ENCODE data around the gene IFNG. TPM values are rescaled to one million over a fixed set of nuclear protein-coding genes. Genes with fewer than 3 reads are reported as not detected.
"Not testable (repeated sequence)": the region's sequence is repeated elsewhere in the genome, so short reads cannot be mapped to it uniquely, and the experiment has no call there.

The IFNG gene
- total RNA-seq, result not detected in 2 replicates
- not detected in 2 replicates for polyA plus RNA-seq
- polyA plus RNA-seq (2012), result not detected in 2 replicates
- polyA minus RNA-seq (ENCODE audit: low replicate concordance), result not detected in 2 replicates

- H3K27me3 ChIP-seq (ENCODE audit: control insufficient read depth, insufficient read depth, low read length), result no peaks in the 10 kb centered on the region
- no peaks in the 10 kb centered on the region for H3K4me1 ChIP-seq (ENCODE audit: control insufficient read depth, extremely low read depth, insufficient read depth, low read length)
- TF ChIP-seq EZH2 (IDR thresholded peaks at IDR 0.05; ENCODE audit: low read length, missing control alignments), result no peak
- TF ChIP-seq CTCF (conservative IDR thresholded peaks at IDR 0.05 in 1 of 2, IDR thresholded peaks at IDR 0.05 in 1 of 2; ENCODE audit: low read depth in 1 of 2, low read length in 2 of 2), result no peak
- no peaks in the 10 kb centered on the region for H3K36me3 ChIP-seq (ENCODE audit: control insufficient read depth, insufficient read depth, low read length)
- H3K9me3 ChIP-seq (ENCODE audit: control insufficient read depth, insufficient read depth, low read depth, low read length), result no peaks in the 10 kb centered on the region
- H3K4me2 ChIP-seq (ENCODE audit: extremely low read depth, insufficient read depth, low read length), result no peak within 1 kb of the TSS
- H3K4me3 ChIP-seq (replicated peaks in 1 of 4; ENCODE audit: control extremely low read depth in 1 of 4, insufficient read depth in 1 of 4, low read depth in 3 of 4, low read length in 4 of 4), result no peak within 1 kb of the TSS
- DNase-seq (ENCODE audit: low read depth in 2 of 2), result no peak
- no peak within 1 kb of the TSS for H3K27ac ChIP-seq (ENCODE audit: insufficient read depth, low read length)
- H3K9ac ChIP-seq (ENCODE audit: insufficient read depth, low read length), result no peak within 1 kb of the TSS
- no peaks in the 10 kb centered on the region for H4K20me1 ChIP-seq (ENCODE audit: control insufficient read depth, extremely low read depth, insufficient read depth, low read length)
- no peaks in the 10 kb centered on the region for H3K79me2 ChIP-seq (ENCODE audit: control insufficient read depth, insufficient read depth, low read length)
- no peak within 1 kb of the TSS for H2AFZ ChIP-seq (ENCODE audit: low read length)
Observed at GRCh38 chr12:68159681-68160304, at the start of gene IFNG. IFNG (minus strand) TSS chr12:68159740; CDS start chr12:68159615, 125 bp downstream.

GRCh38 chr12:68209048-68209728 lies 49.6 kb upstream of the IFNG start:
- not testable (repeated sequence) for DNase-seq (ENCODE audit: low read depth in 2 of 2)

GRCh38 chr12:68207276-68207675 lies 47.7 kb upstream of the IFNG start:
- H4K20me1 ChIP-seq (ENCODE audit: control insufficient read depth, extremely low read depth, insufficient read depth, low read length), result no peaks in the 10 kb centered on the region
- H3K79me2 ChIP-seq (ENCODE audit: control insufficient read depth, insufficient read depth, low read length), result no peaks in the 10 kb centered on the region
- no peaks in the 10 kb centered on the region for H3K9me3 ChIP-seq (ENCODE audit: control insufficient read depth, insufficient read depth, low read depth, low read length)
- TF ChIP-seq EZH2 (IDR thresholded peaks at IDR 0.05; ENCODE audit: low read length, missing control alignments) (no peak), CTCF (conservative IDR thresholded peaks at IDR 0.05 in 1 of 2, IDR thresholded peaks at IDR 0.05 in 1 of 2; ENCODE audit: low read depth in 1 of 2, low read length in 2 of 2) (no peak)
- no peak overlapping the region for H2AFZ ChIP-seq (ENCODE audit: low read length)
- DNase-seq (ENCODE audit: low read depth in 2 of 2), result no peak
- no peak overlapping the region for H3K27ac ChIP-seq (ENCODE audit: insufficient read depth, low read length)
- no peaks in the 10 kb centered on the region for H3K36me3 ChIP-seq (ENCODE audit: control insufficient read depth, insufficient read depth, low read length)
- no peaks in the 10 kb centered on the region for H3K4me1 ChIP-seq (ENCODE audit: control insufficient read depth, extremely low read depth, insufficient read depth, low read length)
- no peak overlapping the region for H3K4me2 ChIP-seq (ENCODE audit: extremely low read depth, insufficient read depth, low read length)
- H3K4me3 ChIP-seq (replicated peaks in 1 of 4; ENCODE audit: control extremely low read depth in 1 of 4, insufficient read depth in 1 of 4, low read depth in 3 of 4, low read length in 4 of 4), result no peak overlapping the region
- H3K9ac ChIP-seq (ENCODE audit: insufficient read depth, low read length), result no peak overlapping the region
- H3K27me3 ChIP-seq (ENCODE audit: control insufficient read depth, insufficient read depth, low read length), result peaks cover 3% of the 10 kb centered on the region

More at GRCh38 chr12:68209048-68209728, 49.6 kb upstream of the IFNG start:
- not testable (repeated sequence) for H3K9ac ChIP-seq (ENCODE audit: insufficient read depth, low read length); H3K36me3 ChIP-seq (ENCODE audit: control insufficient read depth, insufficient read depth, low read length); H2AFZ ChIP-seq (ENCODE audit: low read length); H3K4me3 ChIP-seq (replicated peaks in 1 of 4; ENCODE audit: control extremely low read depth in 1 of 4, insufficient read depth in 1 of 4, low read depth in 3 of 4, low read length in 4 of 4); H4K20me1 ChIP-seq (ENCODE audit: control insufficient read depth, extremely low read depth, insufficient read depth, low read length); H3K4me2 ChIP-seq (ENCODE audit: extremely low read depth, insufficient read depth, low read length); H3K4me1 ChIP-seq (ENCODE audit: control insufficient read depth, extremely low read depth, insufficient read depth, low read length); H3K9me3 ChIP-seq (ENCODE audit: control insufficient read depth, insufficient read depth, low read depth, low read length); H3K27ac ChIP-seq (ENCODE audit: insufficient read depth, low read length); H3K27me3 ChIP-seq (ENCODE audit: control insufficient read depth, insufficient read depth, low read length); H3K79me2 ChIP-seq (ENCODE audit: control insufficient read depth, insufficient read depth, low read length)
